GM21576 (cell line): ENCODE results near the gene ZNF444.
A peak's percentile ranks its signal among the peaks of the same experiment; 100 is the strongest.
"Not testable (repeated sequence)": the region's sequence is repeated elsewhere in the genome, so short reads cannot be mapped to it uniquely, and the experiment has no call there.

ENCODE experiments used
- ATAC-seq: cut with Tn5 transposase; IDR thresholded peaks from one replicate; pipeline ENCODE4 v1.9.1; 2021; ENCODE audit warnings: mild to moderate bottlenecking, moderate library complexity; ENCODE audit not compliant: unreplicated experiment

ZNF444 gene

DNA sequence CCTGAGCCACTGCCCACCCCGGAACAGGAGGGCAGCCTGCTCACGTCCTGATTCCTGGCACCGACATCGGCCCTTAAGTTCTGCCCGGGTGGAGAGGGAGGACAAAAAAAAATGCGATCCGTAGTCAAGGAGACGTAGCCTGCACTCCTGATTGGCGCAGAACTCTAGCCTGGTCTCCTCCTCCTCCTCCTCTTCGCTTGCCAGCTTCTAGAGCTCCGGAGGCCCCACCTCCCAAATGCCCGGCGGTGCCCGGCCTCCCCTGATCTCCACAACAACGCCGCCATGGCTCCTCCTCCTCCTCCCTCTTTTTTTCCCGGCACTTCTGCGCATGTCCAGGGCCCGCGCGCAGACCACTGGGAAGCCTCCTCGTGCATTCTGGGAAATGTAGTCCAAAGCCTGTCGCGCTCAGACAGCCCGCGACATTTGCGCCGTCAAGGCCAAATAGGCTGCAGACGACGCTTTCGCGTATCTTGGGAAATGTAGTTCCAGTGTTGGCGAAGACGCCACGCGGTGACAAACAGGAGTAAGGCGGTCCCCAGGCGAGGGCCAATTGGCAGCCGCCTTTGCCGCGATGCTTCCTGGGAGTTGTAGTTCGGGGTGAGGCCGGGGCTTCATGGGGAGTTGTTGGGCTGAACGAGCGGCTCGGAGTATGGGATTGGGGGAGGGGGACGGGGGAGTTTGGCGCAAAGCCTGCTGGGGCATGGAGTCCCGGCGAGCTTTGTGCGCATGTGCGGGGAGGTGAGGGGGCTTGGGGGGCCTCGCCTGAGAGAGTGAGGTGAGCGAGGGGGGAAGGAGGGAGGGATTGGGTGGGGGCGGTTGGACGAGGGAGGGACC is at the start of gene ZNF444:
ZNF444 (plus strand) TSS at position 705 of the 834 bp plus-strand sequence. CDS start 5,625 bp downstream, outside the sequence.
- peak; percentile 81 for ATAC-seq

DNA sequence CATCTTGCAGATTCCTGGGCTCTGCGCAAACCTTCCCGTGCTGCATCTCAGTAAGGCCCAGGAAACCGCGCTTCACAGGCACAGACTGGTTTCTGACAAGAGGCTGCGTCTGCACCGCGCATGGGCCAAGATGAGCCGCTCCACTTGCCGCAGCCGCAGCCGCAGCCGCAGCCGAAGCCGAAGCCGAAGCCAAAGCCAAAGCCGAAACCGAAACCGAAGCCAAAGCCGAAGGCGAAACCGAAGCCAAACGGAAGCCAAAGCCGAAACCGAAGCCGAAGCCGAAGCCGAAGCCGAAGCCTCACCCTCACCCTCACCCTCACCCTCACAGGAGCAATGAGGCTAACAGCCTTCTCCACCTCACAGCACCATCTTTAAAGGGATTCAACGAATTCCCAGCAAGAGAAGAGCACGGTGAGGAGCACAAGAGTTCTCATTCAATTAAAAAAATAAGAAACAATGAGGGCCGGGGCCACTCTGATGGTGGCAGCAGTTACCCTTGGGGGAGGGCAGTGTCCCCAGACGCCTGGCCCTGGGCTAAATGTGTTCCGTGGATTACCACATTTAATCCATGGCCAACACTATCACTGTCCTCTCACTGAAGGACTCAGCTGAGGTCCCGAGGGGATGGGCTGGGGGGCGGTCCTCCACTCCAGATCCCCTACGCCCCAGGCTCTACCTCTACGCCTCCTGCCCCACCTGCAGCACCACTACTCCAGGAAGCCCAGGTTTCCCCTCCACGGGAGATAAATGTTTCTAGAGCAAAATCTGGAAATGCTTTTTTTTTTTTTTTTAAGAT is 49.1 kb upstream of the ZNF444 start:
- ATAC-seq: no peak

DNA sequence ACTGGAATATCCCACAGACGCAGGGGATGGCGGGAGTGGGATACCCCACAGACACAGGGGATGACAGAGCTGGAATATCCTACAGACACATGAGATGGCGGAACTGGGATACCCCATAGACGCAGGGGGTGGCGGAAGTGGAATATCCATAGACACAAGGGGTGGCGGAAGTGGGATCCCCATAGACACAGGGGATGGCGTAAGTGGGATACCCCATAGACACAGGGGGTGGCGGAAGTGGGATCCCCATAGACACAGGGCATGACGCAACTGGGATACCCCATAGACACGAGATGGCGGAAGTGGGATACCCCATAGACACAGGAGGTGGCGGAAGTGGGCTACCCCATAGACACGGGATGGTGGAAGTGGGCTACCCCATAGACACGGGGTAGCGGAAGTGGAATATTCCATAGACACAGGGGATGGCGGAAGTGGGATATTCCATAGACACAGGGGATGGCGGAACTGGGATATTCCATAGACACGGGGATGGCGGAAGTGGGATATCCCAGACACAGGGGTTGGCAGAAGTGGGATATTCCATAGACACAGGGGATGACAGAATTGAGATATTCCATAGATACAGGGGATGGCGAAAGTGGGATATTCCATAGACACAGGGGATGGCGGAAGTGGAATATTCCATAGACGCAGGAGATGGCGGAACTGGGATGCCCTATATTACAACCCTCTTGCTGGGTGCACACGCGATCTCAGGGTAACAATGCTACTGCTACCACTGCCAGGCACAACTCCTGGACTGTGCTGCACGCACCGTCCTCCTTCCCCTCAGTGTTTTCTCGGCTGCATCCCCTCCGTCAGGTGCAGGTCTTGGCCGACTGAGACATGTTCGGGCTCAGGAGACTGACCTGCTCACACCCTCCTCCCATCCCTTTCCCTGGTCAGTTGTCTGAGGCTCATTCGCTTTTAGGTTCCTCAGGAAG is 48.1 kb upstream of the ZNF444 start:
- no peak for ATAC-seq

DNA sequence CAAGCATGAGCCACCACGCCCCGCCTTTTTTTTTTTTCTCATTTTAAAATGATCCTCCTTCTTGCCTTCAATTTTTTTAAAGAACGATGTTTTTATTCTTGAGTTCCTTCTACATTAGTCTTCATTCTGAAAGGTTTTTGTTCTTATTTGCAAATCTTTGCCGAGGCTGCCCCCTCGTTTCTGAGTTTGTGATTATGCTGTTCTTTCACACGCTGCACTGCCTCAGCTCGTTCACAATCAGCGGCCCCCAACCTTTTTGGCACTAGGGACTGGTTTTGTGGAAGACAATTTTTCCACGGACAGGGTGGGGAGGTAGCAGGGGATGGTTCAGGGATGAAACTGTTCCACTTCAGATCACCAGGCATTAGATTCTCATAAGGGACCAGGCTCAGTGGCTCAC is 46.6 kb upstream of the ZNF444 start:
- no peak for ATAC-seq

DNA sequence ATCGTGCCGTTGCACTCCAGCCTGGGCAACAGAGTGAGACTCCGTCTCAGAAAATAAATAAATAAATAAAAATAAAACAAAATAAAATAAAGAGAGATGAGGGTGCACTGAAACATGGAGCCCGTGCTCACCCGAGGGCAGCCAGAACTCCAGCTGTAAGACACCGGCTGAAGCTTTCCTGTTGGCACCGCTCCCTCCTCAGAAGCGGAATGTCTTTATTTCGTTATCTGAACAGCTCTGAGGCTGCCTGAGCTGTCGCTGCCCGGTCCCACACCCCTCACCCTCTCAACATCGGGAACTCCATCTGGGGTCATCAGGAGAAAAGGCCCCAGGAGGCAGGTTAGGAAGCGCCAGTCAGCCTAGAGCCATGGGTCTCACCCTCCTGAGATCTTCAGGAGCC is 44.4 kb upstream of the ZNF444 start:
- no peak for ATAC-seq

DNA sequence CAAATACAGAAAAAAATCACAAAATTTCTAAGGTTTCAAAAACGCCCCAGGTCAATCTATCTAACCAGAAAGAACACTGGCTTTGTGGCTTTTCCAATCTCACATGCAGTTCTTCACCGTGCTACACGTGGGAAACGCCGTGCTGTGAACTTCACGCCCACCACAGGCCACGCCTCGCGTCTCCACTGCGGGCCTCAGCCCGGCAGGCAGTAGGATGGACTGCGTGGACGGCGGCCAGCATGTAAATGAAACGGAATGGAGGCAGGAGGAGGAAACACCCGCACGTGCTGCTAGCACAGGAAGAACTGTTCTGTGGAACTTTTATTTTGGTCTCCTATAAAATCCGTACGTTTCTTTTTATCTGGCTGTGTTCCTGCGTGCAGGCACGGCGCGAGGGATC is 43.8 kb upstream of the ZNF444 start:
- no peak for ATAC-seq

DNA sequence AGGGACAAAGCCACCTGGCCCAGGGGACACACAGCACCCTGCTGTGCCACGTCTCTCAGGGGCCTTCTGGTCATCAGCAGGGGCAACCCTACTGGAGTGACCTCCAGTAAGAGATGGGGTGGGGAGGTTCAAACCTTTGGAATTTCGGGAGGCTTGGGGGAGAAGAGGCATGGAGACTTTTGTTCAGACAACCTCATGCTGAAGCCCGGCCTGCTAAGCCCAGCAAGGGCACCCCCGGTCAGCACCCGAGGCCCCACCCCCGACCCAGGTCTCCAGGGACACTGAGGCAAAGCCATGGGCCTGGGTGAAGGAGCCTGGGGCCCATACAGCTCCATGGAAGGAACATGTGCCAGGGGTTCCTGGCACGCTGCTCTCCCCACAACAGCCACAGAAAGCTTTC is 43.3 kb upstream of the ZNF444 start:
- no peak for ATAC-seq

DNA sequence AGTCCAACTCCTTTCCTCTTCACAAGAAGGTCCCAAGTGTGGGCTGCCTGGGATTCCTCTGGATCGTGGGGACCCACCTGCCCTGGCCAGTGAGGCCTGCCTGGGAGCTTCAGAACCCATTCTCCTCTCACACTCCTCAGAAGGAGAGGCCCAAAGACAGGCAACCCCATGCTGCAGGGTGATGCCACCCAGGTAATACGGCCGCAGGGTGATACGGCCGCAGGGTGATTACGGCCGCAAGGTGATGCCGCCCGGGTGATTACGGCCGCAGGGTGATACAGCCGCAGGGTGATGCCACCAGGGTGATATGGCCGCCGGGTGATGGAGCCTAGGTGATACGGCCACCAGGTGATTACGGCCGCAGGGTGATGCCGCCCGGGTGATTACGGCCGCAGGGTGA is 42.9 kb upstream of the ZNF444 start:
- ATAC-seq: not testable (repeated sequence)

DNA sequence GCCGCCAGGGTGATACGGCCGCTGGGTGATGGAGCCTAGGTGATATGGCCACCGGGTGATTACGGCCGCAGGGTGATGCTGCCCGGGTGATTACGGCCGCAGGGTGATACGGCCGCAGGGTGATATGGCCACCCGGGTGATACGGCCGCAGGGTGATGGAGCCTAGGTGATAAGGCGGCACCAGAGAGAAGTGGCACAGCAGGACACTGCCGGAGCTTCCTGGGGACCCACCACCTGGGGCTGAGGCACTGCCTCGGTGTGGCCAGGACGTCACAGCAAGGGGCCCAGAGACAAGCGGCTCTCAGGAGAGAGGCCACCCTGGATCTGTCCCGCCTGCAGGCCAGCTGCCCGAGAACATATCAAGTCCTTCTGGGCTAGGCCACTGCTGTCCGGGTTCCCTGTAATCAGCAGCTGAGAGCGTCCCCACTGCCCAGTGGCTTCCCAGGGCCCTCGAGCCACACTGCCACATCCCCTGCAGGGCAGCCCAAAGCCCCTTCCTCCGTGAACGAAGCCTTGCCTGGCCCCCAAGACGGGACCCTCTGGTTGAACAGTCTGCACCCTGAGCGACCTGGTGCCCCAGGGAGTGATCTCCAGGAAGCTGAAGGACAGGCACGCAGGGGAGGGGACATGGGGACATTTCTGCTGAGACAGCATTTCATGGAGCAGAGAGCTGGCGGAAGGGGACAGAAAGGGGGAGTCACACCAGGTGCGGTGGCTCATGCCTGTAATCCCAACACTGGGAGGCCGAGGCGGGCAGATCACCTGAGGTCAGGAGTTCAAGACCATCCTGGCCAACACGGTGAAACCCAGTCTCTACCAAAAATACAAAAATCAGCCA is 42.1 kb upstream of the ZNF444 start:
- ATAC-seq: no peak

DNA sequence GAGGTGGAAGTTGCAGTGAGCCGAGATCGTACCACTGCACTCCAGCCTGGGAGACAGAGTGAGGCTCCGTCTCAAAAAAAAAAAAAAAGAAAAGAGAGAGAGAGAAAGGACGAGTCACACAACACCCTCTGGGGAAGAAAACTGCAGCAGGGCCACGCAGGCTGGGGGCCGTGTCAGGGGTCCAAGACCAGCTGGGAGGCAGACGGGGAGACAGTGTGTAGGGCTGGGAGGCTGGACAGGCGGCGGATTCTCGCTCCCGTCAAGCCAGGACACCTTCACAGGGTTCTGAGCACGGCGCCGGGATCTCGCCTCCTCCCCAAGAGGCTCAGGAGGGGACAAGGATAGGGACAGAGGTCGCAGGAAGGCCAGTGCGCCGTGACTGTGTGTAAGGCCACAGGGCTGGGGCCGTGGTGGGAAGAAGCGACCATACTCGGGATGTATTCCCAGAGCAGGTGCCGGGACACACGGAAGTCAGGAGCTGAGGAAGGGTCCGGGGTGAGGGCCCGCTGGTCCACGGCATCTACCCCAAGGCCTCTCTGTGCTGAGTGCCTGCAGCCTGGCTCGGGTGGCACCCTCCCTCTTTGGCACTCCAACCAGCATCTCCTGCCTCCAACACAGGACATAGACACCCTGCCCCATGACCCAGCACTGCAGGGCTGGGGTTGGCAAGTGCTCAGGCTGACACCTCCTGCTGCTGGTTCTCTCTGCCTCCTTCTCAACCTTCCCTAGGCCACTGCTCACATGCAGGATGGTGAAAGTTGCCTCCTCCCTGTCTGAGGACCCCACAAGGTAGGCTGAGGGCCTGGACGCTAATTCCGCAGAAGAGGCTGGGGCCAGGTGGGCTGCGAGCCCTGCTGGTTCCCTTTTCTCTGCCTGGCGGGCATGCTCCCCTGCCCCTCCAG is 41.2 kb upstream of the ZNF444 start:
- no peak for ATAC-seq

DNA sequence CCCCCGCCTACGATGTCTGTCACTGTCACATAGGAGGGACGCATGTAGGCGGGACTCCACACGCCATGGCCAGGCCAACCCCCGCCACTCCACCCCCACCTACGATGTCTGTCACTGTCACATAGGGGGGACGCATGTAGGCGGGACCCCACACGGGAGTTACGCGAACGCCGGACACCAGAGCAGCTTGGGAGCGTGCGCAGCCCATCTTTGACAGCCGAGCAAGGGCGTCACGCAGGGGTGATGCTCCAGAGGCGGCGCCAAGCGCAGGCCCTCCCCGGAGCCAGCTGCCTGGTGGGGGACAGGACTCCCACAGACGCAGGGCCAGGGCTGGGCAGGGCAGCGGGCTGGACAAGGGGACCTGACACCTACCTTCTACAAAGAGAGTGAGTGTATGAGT is 40.0 kb upstream of the ZNF444 start:
- no peak for ATAC-seq

DNA sequence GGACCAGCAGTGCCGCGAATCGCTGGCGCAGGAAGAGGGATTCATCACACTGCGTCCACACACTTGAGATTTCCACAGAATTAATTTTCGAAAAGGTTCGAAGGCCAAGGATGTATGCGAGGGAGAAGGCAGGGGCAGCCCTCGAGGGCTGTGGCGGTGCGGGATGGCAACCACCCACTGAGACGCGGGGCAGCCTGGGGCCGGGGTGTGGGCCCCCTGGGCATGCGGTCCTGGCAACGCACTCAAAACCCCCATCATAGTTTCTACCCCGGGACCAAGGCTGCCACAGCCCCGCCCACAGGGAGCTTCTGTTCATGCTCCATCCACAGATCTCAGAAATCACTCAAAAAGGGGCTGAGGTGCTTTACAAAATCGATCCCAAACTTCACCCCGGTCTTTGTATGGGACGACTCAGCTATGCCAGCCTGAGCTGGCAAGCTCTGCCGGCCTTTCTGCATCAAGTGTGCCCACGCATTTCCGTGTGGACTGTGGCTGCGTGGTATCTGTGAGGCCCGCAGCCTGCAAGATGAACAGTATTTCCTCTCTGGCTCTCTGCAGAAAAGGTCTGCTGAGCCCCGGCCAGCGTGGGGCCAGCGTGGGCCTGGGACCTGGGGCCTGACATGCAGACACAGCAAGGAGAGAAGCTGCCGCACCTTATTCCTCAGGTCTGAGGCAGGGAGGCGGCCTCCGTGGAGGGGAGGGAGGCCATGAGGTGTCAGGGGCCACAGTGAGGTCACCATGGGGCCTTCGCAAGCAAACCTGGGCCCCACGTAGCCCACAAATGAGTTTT is 39.1 kb upstream of the ZNF444 start:
- no peak for ATAC-seq

DNA sequence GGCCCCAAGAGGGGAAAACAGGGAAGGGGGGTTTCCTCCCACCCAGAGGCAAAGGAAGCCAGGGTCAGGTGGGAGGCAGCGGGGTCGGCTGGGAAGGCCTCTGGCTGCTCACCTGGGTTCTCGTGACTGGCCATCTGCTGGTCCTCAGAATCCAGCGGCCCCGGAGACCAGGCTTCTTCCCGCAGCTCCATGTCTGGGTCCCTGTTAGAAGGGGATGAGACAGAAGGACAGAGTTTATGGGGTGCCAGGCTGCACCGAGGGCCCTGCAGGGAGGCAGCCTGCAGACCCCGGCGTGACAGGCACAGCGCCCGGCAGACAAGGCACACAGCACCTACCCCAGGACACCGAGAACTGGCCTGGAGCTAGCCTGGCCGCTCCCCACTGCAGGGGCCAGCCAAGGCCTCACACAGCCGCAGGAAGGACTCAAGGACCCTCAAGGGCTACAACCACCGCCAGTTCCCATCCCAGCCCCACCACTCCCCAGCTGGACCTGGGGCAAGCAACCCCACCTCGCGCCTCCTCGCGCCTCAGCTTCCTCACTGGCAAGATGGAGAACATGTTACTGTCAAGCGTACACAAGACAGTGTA is 38.0 kb upstream of the ZNF444 start:
- ATAC-seq: no peak

DNA sequence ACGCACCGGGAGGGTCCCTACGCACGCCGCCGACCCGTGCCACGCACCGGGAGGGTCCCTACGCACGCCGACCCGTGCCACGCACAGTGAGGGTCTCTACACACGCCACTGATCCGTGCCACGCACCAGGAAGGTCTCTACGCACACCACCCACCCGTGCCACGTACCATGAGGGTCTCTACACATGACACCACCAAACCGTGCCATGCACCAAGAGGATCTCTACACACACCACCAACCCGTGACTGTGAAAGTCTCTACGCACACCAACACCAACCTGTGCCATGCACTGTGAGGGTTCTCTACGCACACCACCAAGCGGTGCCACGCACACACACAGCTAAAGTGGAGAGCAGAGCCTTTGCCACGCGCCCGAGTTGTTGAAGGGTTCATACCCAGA is 36.7 kb upstream of the ZNF444 start:
- ATAC-seq: no peak

DNA sequence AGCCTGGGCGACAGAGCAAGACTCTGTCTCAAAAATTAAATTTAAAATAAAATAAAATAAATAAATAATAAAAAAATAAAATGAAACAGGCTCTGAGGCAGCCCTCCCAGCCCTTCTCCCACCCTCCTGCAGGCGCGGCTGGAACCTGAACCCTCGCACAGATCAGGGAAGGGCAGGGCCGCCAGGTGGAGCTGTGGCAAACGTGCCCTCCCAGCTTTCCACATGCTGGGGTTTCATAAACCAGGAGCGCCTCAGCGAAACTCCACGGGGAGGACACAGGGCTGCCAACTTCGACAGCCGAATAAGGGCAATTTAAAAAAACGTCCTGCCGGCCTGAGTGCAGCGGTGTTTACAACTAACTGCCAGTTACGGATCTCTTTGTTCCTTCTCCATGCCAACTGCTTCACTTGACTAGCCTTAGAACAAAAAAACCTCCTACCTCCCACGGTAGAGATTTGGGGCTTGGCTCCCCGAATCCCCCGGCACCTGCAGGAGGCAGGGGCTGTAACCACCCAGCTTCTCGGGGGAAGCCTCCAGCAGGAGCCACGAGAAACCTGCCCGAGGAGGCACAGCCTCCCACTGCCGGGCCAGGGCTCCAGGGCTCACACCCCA is 35.9 kb upstream of the ZNF444 start:
- no peak for ATAC-seq

DNA sequence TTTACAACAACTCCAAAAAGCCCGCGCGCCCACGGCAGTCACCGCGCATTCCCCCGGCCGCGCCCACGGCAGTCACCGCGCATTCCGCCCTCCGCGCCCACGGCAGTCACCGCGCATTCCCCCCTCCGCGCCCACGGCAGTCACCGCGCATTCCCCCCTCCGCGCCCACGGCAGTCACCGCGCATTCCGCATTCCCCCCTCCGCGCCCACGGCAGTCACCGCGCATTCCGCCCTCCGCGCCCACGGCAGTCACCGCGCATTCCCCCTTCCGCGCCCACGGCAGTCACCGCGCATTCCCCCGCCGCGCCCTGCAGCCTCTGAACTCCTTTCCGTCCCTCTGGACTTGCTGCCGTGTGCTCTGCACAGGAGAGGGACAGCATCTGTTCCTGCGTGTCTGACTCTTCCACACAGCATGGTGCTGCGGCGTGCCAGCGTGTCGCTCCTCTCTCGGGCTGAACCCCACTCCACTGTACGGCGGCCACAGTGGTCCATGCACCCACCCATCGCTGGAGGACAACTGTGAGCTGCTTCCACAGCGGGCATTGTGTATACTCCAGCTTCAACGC is 35.2 kb upstream of the ZNF444 start:
- ATAC-seq: not testable (repeated sequence)

DNA sequence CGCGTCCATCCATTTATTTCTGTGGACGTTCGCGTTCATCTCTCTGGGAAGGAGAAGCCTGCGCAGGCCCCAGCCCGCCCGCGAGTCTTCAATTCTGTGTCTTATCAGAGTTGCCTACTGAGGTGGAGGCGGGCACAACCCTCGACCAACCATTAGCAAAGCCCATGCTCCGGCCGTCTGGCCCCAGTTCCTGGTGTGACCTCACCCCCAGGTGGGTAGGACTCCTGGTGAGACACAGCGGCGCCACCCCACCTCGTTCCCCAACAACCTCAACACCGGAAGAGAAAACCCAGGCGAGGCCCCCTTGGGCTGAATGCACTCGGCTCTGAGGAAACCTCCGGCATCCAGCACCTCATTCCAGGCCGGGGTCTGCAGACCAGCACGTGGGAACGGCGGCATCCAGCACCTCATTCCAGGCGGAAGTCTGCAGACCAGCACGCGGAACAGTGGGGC is 34.7 kb upstream of the ZNF444 start:
- no peak for ATAC-seq
